Suprapubic skin (tissue), 4 donors: ENCODE measurements around the gene MTIF3.

Source experiments
- EP300 ChIP-seq: sonication (generic); formaldehyde crosslinking; IDR thresholded peaks from one replicate; pipeline ENCODE4 v1.6.1; 2017; ENCODE audit warnings: antibody characterized with exemption
- POLR2A ChIP-seq, 2 donors: fragments of 450-650 bp; IDR thresholded peaks; one replicate each; pipeline ENCODE4 v1.6.1; 2017; ENCODE audit warnings: antibody characterized with exemption in 2 of 2, mild to moderate bottlenecking in 2 of 2, moderate library complexity in 2 of 2
- POLR2AphosphoS5 ChIP-seq, 3 donors: sonication (generic); formaldehyde crosslinking; IDR thresholded peaks; one replicate each; pipeline ENCODE4 v1.6.1; 2017; ENCODE audit warnings: antibody characterized with exemption in 3 of 3
- TF ChIP-seq, protein P1 (sequence below), 2 donors: fragments of 200-600 bp in 1 of 2; fragments of 450-650 bp in 1 of 2; sonication (generic) in 1 of 2; IDR thresholded peaks; one replicate each; pipeline ENCODE4 v1.5.1; 2016 to 2019; ENCODE audit warnings: antibody characterized with exemption in 2 of 2, mild to moderate bottlenecking in 1 of 2, moderate library complexity in 1 of 2

DNA sequence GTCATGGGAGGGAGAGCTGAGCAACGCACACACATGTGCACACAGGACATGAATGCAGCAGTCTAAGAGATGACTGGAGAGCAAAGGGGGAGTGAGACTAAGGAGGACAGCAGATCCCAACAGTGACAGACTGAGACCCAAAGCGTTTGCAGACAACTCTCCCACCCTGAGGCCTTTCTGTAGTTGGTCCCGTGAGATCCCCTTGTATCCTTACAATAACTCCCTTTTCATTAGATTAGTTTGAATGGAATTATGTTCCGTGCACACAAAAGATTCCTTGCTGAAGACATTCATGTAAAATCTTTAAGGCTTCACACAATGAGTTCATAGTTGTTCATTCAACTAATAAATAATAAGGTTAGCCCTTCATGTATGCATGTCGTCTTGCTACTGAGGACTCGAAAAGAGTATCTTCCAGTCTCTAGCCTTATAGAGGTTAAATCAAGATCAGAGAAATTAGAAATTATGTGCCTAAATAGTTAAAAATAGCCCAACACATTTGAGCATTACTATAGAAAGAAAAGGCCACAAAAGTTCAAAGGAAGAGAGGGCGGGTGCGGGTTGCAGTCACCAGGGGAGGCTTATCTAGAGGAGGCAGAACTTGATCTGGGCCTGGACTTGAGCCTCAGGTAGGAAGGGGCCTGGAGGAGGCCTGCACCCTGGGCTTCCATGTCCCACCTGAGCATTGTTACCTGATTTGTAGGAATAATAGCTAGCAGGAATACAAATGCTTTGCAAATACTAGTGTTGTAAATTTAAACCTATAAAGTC, 29.1 kb downstream of the MTIF3 start:
- TF ChIP-seq, protein P1, sequence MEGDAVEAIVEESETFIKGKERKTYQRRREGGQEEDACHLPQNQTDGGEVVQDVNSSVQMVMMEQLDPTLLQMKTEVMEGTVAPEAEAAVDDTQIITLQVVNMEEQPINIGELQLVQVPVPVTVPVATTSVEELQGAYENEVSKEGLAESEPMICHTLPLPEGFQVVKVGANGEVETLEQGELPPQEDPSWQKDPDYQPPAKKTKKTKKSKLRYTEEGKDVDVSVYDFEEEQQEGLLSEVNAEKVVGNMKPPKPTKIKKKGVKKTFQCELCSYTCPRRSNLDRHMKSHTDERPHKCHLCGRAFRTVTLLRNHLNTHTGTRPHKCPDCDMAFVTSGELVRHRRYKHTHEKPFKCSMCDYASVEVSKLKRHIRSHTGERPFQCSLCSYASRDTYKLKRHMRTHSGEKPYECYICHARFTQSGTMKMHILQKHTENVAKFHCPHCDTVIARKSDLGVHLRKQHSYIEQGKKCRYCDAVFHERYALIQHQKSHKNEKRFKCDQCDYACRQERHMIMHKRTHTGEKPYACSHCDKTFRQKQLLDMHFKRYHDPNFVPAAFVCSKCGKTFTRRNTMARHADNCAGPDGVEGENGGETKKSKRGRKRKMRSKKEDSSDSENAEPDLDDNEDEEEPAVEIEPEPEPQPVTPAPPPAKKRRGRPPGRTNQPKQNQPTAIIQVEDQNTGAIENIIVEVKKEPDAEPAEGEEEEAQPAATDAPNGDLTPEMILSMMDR (IDR thresholded peaks at IDR 0.05) = no peak
- TF ChIP-seq POLR2A (IDR thresholded peaks at IDR 0.05) (no peak), EP300 (no peak), POLR2AphosphoS5 (IDR thresholded peaks at IDR 0.05) (no peak)
